WERI-Rb-1 (cell line): ENCODE measurements around the gene NME4.

Experiments used
- DNase-seq: peaks from one replicate; pipeline ENCODE4 v3.0.0-alpha.2; 2020
- H3K27ac ChIP-seq: fragments of 250-450 bp; sonication (Bioruptor Pico); 2 replicates; pipeline ENCODE4 v1.5.1; 2020; ENCODE audit warnings: mild to moderate bottlenecking, moderate library complexity
- H3K27me3 ChIP-seq: fragments of 250-450 bp; sonication (Bioruptor Pico); 2 replicates; pipeline ENCODE4 v1.5.1; 2021; ENCODE audit warnings: mild to moderate bottlenecking, low read depth, moderate library complexity; ENCODE audit not compliant: insufficient read depth, severe bottlenecking
- H3K36me3 ChIP-seq: fragments of 250-450 bp; sonication (Bioruptor Pico); 2 replicates; pipeline ENCODE4 v1.5.1; 2020; ENCODE audit warnings: mild to moderate bottlenecking, moderate library complexity
- H3K4me3 ChIP-seq: 2 replicates; pipeline ENCODE4 v1.5.1; 2011; ENCODE audit warnings: low read depth, mild to moderate bottlenecking, control low read depth, low read length
- H3K9me3 ChIP-seq: fragments of 250-450 bp; sonication (Bioruptor Pico); 2 replicates; pipeline ENCODE4 v1.5.1; 2021; ENCODE audit warnings: mild to moderate bottlenecking, moderate library complexity; ENCODE audit not compliant: severe bottlenecking
- TF ChIP-seq, protein P1 (sequence below): IDR thresholded peaks from 2 replicates; pipeline ENCODE4 v1.5.1; 2011; ENCODE audit warnings: low read depth, mild to moderate bottlenecking, control low read depth, inconsistent platforms, low read length

NME4 gene

DNA sequence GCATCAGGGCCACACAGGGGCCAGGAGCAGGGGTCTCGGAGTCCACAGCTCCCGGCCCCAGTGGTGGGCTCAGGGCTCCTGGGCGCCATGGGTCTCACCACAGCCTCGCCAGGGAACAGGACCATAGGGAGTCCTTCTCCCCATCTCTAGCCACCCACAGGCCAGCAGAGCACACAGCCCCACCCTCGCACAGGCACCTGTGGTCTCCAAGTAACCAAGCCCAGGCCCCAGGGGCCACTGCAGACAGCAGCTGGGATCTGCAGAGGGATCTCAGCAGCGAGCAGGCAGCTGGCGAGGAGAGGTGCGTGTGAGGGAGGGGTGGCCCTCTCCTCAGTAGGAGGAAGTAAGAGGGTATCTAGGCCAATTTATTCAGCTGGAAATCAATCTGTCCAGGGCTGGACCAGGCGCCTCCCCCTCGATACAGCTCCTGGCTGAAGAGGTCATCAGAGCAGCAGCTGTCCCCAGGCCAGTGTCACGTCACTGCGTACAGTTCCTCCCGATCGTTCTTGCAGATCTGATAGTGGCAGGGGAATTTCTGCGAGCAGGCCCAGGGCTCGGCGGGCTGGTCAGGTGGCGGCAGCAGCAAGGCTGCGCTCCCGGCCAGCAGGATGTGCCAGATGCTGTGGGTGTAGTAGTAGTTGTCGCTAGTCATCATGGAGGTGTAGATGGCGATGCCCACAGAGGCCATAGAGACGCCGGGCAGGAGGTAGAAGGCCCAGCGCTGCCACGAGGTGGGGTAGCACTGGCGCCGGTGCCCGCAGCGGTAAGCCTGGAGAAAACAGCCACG lies 25.3 kb upstream of the NME4 start:
- Histone ChIP-seq H3K27ac (no peak overlapping the region), H3K9me3 (no peaks in the 10 kb centered on the region), H3K27me3 (no peaks in the 10 kb centered on the region), H3K36me3 (peaks cover 82% of the 10 kb centered on the region), H3K4me3 (no peak overlapping the region)
- no peak for DNase-seq
- TF ChIP-seq, protein P1, sequence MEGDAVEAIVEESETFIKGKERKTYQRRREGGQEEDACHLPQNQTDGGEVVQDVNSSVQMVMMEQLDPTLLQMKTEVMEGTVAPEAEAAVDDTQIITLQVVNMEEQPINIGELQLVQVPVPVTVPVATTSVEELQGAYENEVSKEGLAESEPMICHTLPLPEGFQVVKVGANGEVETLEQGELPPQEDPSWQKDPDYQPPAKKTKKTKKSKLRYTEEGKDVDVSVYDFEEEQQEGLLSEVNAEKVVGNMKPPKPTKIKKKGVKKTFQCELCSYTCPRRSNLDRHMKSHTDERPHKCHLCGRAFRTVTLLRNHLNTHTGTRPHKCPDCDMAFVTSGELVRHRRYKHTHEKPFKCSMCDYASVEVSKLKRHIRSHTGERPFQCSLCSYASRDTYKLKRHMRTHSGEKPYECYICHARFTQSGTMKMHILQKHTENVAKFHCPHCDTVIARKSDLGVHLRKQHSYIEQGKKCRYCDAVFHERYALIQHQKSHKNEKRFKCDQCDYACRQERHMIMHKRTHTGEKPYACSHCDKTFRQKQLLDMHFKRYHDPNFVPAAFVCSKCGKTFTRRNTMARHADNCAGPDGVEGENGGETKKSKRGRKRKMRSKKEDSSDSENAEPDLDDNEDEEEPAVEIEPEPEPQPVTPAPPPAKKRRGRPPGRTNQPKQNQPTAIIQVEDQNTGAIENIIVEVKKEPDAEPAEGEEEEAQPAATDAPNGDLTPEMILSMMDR: no peak

DNA sequence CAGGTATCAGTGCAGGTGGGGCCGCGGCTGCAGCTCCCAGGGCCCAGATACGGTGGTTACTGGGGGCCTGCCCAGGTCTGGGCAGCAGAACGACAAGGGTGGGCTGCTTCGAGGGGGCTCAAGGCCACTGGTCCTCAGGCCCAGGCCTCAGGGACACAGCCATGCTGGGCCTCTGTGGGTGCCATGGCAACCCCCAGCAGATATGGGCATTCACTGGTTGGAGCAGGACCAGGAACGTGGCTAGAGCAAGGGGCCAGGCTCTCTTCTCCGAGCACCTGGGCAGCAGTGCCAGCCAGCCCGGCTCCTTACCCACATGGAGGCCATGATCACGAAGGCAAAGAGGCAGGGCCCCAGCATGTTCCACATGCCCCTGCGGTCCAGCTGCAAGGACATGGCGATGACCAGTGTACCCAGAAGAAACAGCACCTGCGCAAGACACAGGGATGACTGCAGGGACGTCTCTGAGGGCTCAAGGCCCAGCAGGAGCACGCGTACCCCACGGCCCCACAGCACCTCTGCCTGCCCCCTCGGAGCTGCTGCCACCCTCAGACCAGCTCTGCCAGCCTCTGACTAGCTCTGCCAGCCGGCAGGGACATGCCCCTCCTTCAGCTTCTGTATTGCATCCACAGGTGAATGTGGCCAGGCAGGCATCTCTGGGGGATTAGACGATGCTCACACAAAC lies 24.6 kb upstream of the NME4 start:
- Histone ChIP-seq H3K27ac (no peak overlapping the region), H3K4me3 (no peak overlapping the region), H3K9me3 (no peaks in the 10 kb centered on the region), H3K27me3 (no peaks in the 10 kb centered on the region), H3K36me3 (peaks cover 83% of the 10 kb centered on the region)
- TF ChIP-seq, protein P1: no peak
- no peak for DNase-seq

DNA sequence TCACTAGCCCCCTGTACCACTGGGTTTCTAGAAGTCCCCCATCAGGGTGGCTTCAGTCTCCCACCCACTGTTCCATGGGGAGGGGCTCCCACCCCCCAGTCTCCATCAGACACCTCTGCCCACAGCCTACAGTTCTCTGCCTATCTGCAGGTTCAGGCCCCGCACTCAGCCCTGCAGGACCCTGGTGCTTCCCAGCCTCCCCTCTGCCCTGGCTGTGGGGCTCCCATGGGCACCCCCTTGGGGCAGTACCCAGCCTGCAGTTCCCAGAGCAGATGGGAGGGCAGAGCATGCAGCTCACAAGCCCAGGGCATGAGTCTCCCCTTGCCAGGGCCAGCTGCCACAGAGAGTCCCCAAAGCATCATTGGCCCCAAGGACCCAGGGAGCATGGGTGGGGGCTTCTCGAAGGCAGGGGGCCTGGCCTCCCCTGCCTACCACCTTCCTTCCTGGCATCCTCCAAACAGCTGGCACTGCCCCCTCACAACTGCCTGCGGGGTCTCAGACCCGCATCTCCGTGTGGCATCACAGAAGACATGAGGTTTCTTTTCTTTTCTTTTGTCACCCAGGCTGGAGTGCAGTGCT lies 23.9 kb upstream of the NME4 start:
- H3K36me3 ChIP-seq: peaks cover 79% of the 10 kb centered on the region
- H3K27me3 ChIP-seq: no peaks in the 10 kb centered on the region
- H3K9me3 ChIP-seq: no peaks in the 10 kb centered on the region

DNA sequence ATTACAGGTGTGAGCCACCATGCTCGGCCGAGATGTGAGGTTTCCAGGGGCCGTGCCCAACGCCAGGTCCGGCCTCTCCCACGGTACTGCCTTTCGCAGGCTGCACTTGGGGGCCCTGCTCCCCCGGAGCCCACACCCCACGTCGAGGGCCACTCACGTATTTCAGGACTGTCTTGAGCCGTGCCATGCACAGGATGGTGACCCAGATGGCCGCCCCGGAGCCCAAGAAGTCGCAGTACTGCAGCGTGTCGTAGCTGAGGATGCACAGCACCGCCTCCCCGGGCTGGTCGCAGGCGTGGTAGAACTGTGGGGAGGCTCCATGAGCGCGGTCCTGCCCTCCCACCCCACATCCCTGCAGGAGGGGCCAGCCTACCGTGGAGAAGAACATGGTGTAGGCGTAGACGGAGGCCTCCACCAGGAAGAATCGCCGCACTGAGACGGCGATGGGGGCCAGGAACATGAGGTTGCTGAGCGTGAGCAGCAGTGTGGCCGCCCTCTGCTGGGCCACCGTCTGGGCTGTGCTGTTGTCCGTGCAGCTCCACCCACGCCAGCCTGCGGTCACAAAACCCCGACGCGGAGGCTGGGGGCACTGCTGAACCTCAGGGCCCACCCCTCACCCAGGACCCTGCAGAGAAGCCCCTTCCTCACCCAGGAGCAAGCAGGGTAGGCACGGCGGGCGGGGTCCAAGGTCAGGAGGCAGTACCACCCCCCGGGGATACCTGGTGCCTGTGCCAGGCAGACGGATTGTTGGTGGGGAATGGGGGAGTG lies 23.0 kb upstream of the NME4 start:
- no peaks in the 10 kb centered on the region for H3K9me3 ChIP-seq
- H3K27ac ChIP-seq: no peak overlapping the region
- H3K27me3 ChIP-seq: no peaks in the 10 kb centered on the region
- peaks cover 70% of the 10 kb centered on the region for H3K36me3 ChIP-seq
- H3K4me3 ChIP-seq: no peak overlapping the region
- DNase-seq: no peak
- TF ChIP-seq, protein P1: no peak

More for the DNA sequence above, 23.9 kb upstream of the NME4 start:
- TF ChIP-seq, protein P1: no peak
- no peak for DNase-seq
- H3K27ac ChIP-seq: no peak overlapping the region
- H3K4me3 ChIP-seq: no peak overlapping the region

DNA sequence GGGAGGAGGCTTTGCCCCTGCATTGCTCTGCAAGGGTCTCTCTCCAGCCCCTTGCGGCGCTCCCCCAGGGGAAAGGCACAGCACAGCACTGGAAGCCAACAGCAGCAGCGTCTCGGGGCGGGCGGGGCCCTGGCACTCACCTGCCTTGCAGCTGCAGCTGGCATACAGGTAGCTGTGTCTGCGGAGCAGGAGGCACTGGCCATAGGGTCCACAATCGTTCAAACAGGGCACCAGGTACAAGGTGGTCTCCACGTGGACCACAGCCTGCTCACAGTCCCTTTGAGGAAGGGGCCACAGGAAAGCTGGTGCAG lies 22.4 kb upstream of the NME4 start:
- H3K27ac ChIP-seq: no peak overlapping the region
- H3K36me3 ChIP-seq: peaks cover 67% of the 10 kb centered on the region

More for the DNA sequence above, 22.4 kb upstream of the NME4 start:
- H3K4me3 ChIP-seq: no peak overlapping the region
- TF ChIP-seq, protein P1: no peak
- H3K27me3 ChIP-seq: no peaks in the 10 kb centered on the region
- H3K9me3 ChIP-seq: no peaks in the 10 kb centered on the region
- no peak for DNase-seq
